HL-60 (cell line): ENCODE results near the gene AKAP13.

Experiments used
- DNase-seq, 2 experiments: peaks; one replicate each; pipeline ENCODE4 v3.0.0-alpha.2; 2010 to 2020; ENCODE audit warnings: low read depth in 1 of 2, low spot score in 1 of 2
- H3K27ac ChIP-seq: fragments of 250-450 bp; sonication (Bioruptor Pico); replicated peaks from 2 replicates; pipeline ENCODE4 v1.5.1; 2020; ENCODE audit warnings: mild to moderate bottlenecking, moderate library complexity
- H3K27me3 ChIP-seq: fragments of 250-450 bp; sonication (Bioruptor Pico); 2 replicates; pipeline ENCODE4 v1.5.1; 2021; ENCODE audit warnings: mild to moderate bottlenecking, moderate library complexity; ENCODE audit not compliant: insufficient read depth, poor library complexity, severe bottlenecking
- H3K4me3 ChIP-seq: replicated peaks from 2 replicates; pipeline ENCODE4 v1.5.1; 2011; ENCODE audit warnings: mild to moderate bottlenecking, control low read depth, low read length; ENCODE audit not compliant: insufficient read depth
- GABPA ChIP-seq: IDR thresholded peaks from 2 replicates; pipeline ENCODE4 v1.6.1; 2012; ENCODE audit warnings: low read depth
- POLR2AphosphoS5 ChIP-seq: IDR thresholded peaks from 2 replicates; pipeline ENCODE4 v1.6.1; 2012; ENCODE audit warnings: low read depth
- SPI1 ChIP-seq: IDR thresholded peaks from 2 replicates; pipeline ENCODE4 v1.6.1; 2012; ENCODE audit warnings: low read depth, mild to moderate bottlenecking, borderline replicate concordance
- TF ChIP-seq, protein P1 (sequence below): IDR thresholded peaks from one replicate; pipeline ENCODE4 v1.5.1; 2011; ENCODE audit warnings: low read length, control low read depth, inconsistent platforms; ENCODE audit not compliant: insufficient read depth
- TF ChIP-seq, protein P2 (sequence below): IDR thresholded peaks from 2 replicates; pipeline ENCODE4 v1.6.1; 2012; ENCODE audit warnings: low read depth; ENCODE audit not compliant: insufficient replicate concordance

The AKAP13 gene

DNA sequence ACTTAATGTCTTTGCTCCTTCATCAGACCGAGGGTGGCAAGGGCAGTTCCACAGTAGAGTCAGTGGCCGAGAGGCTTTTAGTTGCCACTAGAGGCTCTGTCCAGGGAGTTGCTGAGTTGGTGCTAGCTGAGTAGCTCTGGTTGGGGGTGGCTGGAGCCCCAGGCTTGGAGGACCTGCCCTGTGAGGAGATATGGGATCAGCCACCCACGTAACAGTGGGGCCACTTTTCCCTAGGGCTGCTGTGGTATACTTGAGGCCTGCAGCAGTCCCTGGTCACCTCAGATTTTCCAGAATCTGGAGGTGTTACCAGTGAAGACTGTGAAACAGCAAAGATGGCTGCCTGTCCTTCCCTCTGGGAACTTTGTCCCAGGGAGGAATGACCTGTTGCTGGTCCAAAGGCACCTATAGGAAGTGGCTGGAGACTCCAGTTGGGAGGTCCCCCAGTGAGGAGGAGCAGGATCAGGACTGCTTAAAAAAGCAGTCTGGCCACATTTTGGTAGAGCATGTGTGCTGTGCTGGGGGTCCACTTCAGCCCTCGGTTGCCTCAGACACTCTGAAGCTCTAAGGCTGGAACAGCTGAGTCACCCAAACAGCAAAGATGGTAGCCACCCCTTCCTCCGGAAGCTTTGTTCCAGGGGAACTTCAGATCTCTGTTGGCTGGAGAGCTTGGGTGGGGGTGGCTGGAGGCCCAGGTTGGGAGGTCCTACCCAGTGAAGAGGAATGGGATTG lies 72.9 kb downstream of the AKAP13 start:
- Histone ChIP-seq H3K27me3 (no peaks in the 10 kb centered on the region), H3K4me3 (no peak overlapping the region), H3K27ac (no peak overlapping the region)
- DNase-seq: no peak
- TF ChIP-seq, protein P1, sequence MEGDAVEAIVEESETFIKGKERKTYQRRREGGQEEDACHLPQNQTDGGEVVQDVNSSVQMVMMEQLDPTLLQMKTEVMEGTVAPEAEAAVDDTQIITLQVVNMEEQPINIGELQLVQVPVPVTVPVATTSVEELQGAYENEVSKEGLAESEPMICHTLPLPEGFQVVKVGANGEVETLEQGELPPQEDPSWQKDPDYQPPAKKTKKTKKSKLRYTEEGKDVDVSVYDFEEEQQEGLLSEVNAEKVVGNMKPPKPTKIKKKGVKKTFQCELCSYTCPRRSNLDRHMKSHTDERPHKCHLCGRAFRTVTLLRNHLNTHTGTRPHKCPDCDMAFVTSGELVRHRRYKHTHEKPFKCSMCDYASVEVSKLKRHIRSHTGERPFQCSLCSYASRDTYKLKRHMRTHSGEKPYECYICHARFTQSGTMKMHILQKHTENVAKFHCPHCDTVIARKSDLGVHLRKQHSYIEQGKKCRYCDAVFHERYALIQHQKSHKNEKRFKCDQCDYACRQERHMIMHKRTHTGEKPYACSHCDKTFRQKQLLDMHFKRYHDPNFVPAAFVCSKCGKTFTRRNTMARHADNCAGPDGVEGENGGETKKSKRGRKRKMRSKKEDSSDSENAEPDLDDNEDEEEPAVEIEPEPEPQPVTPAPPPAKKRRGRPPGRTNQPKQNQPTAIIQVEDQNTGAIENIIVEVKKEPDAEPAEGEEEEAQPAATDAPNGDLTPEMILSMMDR: no peak
- TF ChIP-seq, protein P2, sequence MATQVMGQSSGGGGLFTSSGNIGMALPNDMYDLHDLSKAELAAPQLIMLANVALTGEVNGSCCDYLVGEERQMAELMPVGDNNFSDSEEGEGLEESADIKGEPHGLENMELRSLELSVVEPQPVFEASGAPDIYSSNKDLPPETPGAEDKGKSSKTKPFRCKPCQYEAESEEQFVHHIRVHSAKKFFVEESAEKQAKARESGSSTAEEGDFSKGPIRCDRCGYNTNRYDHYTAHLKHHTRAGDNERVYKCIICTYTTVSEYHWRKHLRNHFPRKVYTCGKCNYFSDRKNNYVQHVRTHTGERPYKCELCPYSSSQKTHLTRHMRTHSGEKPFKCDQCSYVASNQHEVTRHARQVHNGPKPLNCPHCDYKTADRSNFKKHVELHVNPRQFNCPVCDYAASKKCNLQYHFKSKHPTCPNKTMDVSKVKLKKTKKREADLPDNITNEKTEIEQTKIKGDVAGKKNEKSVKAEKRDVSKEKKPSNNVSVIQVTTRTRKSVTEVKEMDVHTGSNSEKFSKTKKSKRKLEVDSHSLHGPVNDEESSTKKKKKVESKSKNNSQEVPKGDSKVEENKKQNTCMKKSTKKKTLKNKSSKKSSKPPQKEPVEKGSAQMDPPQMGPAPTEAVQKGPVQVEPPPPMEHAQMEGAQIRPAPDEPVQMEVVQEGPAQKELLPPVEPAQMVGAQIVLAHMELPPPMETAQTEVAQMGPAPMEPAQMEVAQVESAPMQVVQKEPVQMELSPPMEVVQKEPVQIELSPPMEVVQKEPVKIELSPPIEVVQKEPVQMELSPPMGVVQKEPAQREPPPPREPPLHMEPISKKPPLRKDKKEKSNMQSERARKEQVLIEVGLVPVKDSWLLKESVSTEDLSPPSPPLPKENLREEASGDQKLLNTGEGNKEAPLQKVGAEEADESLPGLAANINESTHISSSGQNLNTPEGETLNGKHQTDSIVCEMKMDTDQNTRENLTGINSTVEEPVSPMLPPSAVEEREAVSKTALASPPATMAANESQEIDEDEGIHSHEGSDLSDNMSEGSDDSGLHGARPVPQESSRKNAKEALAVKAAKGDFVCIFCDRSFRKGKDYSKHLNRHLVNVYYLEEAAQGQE: no peak
- TF ChIP-seq GABPA (no peak), POLR2AphosphoS5 (no peak), SPI1 (no peak)

GRCh38 chr15:85454403-85454802 lies 74.0 kb downstream of the AKAP13 start:
- Histone ChIP-seq H3K27ac (no peak overlapping the region), H3K4me3 (no peak overlapping the region), H3K27me3 (no peaks in the 10 kb centered on the region)
- TF ChIP-seq, protein P2: no peak
- TF ChIP-seq POLR2AphosphoS5: no peak
- TF ChIP-seq SPI1: no peak
- no peak for TF ChIP-seq GABPA
- TF ChIP-seq, protein P1: no peak
- no peak for DNase-seq

- TF ChIP-seq, protein P2: no peak
- no peak for TF ChIP-seq SPI1
- no peak for TF ChIP-seq GABPA
- TF ChIP-seq, protein P1: no peak
- TF ChIP-seq POLR2AphosphoS5: no peak
These were observed 75.5 kb downstream of the AKAP13 start for GRCh38 chr15:85455891-85456290.

More at GRCh38 chr15:85455891-85456290, 75.5 kb downstream of the AKAP13 start:
- H3K27me3 ChIP-seq: no peaks in the 10 kb centered on the region
- no peak overlapping the region for H3K4me3 ChIP-seq
- no peak for DNase-seq
- H3K27ac ChIP-seq: no peak overlapping the region
